CD4-positive, alpha-beta T cell (primary cell): ENCODE measurements around the gene HAPLN2. TPM values are rescaled to one million over a fixed set of nuclear protein-coding genes. Genes with fewer than 3 reads are reported as not detected.
A peak's percentile ranks its signal among the peaks of the same experiment; 100 is the strongest.

Source experiments
- ATAC-seq: fragments of 200-7000 bp; cut with Tn5 transposase; one replicate; pipeline ENCODE4 v1.10.0; 2022; ENCODE audit warnings: mild to moderate bottlenecking; ENCODE audit not compliant: poor library complexity
- CTCF ChIA-PET: fragments of 350-600 bp; sonication (Branson Sonifier 250); formaldehyde crosslinking; loops from one replicate; lab custom pipeline; 2021; ENCODE audit warnings: antibody characterized with exemption, inconsistent platforms; lab: Charles Lee
- POLR2A ChIA-PET: fragments of 350-600 bp; sonication (Branson Sonifier 250); formaldehyde crosslinking; loops from one replicate; lab custom pipeline; 2021; ENCODE audit warnings: antibody characterized with exemption, inconsistent platforms; lab: Charles Lee
- DNase-seq, 14 experiments: peaks; one replicate each; pipeline ENCODE4 v3.0.0-alpha.2; 2013 to 2020; ENCODE audit warnings: mixed read lengths in 2 of 14
- H3K27ac ChIP-seq, 2 donors: one replicate each; pipeline versions ENCODE4 v1.5.1 to v1.7.0; 2013; ENCODE audit warnings: low read length in 2 of 2, low read depth in 1 of 2, mild to moderate bottlenecking in 1 of 2
- H3K27me3 ChIP-seq, 2 experiments: 1 replicate in 1 of 2; 2 replicates in 1 of 2; pipeline versions ENCODE4 v1.6.1 to v1.7.0; 2013; ENCODE audit warnings: low read length in 2 of 2, control low read depth in 1 of 2, mild to moderate bottlenecking in 1 of 2, moderate library complexity in 1 of 2; ENCODE audit not compliant: insufficient read depth in 2 of 2, control insufficient read depth in 1 of 2
- H3K36me3 ChIP-seq: one replicate; pipeline ENCODE4 v1.6.1; 2013; ENCODE audit warnings: low read length, control low read depth; ENCODE audit not compliant: insufficient read depth
- H3K4me1 ChIP-seq: one replicate; pipeline ENCODE4 v1.6.1; 2013; ENCODE audit warnings: low read length, control low read depth; ENCODE audit not compliant: insufficient read depth
- H3K4me3 ChIP-seq: one replicate; pipeline ENCODE4 v1.5.1; 2013; ENCODE audit warnings: mild to moderate bottlenecking, low read length, moderate library complexity
- H3K9me3 ChIP-seq, 2 experiments: 1 replicate in 1 of 2; 2 replicates in 1 of 2; pipeline versions ENCODE4 v1.6.1 to v1.7.0; 2013; ENCODE audit warnings: low read length in 2 of 2, mild to moderate bottlenecking in 2 of 2, control low read depth in 1 of 2, moderate library complexity in 1 of 2; ENCODE audit not compliant: control insufficient read depth in 1 of 2, insufficient read depth in 1 of 2
- H3K27ac Mint-ChIP-seq: one replicate; pipeline ENCODE4 v1.8.0; 2020; ENCODE audit warnings: mixed read lengths
- H3K27me3 Mint-ChIP-seq: one replicate; pipeline ENCODE4 v1.8.0; 2021; ENCODE audit warnings: mixed read lengths
- H3K36me3 Mint-ChIP-seq: one replicate; pipeline ENCODE4 v1.8.0; 2021; ENCODE audit warnings: low read depth, mixed read lengths
- H3K4me1 Mint-ChIP-seq: one replicate; pipeline ENCODE4 v1.8.0; 2021; ENCODE audit warnings: low read depth, mixed read lengths
- H3K4me3 Mint-ChIP-seq: one replicate; pipeline ENCODE4 v1.8.0; 2020; ENCODE audit warnings: mild to moderate bottlenecking, mixed read lengths
- H3K9me3 Mint-ChIP-seq: one replicate; pipeline ENCODE4 v1.8.0; 2020; ENCODE audit warnings: mixed read lengths
- intact Hi-C, 2 experiments: fragments of 100-400 bp; cut with DNase I in 1 of 2; cut with micrococcal nuclease in 1 of 2; formaldehyde crosslinking; loops; one replicate each; pipeline versions ENCODE4 v1.15.1 to v1.9.0; 2023 to 2025; cut with DNase I, micrococcal nuclease
- total RNA-seq, 174 experiments: library from RNA in 2 of 174; stranded (reverse) in 2 of 174; gene quantifications; one replicate each; pipeline ENCODE4 v1.2.3 and lab custom pipeline; 2021 to 2026
- TF ChIP-seq, protein P1 (sequence below): fragments of 200-600 bp; IDR thresholded peaks from one replicate; pipeline ENCODE4 v1.8.0; 2022; ENCODE audit warnings: antibody characterized with exemption, mild to moderate bottlenecking

The HAPLN2 gene
- total RNA-seq, 2 experiments from 2014 or later, result 0.44 to 0.56 TPM

DNA sequence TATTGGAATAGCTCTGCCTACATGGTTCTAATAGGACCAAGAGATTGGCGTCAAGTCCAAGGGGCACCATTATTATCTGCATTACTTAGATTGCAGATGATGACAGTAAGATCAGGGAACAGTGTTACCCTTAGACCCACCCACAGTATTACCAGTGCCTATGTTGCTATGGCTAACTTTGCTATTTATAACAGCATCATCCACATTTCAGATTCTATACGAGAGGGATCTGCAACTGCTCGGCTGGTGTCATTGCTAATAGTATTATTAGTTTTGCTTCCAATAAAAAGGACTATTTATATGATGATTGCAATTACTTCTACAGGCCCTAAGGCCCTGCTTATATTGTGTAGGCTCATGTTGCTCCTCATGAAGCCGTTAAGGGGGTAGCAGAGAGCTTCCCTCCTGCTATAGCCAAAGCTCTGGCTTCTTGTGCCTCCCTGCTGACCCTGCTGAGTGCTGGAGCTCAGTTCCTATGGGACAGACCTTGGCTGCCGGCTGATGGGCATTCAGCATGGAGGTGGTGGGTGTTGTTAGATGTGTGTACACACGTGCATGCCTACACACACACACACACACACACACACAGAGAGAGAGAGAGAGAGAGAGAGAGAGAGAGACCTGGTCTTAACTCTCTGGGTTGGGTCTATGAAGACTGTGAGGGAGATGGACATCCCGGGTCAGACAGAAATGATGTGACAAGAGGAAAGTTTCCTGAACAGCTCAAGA lies 24.0 kb downstream of the HAPLN2 start:
- ChIA-PET CTCF (interaction anchor here (1.1 to 1.7 kb wide), 2 partner anchors 16 kb away, joined by 4 to 8 read pairs; no protein-coding TSS in a partner anchor), POLR2A (interaction anchor here (0.6 to 1.0 kb wide), 2 partner anchors 19 to 42 kb away, joined by 3 read pairs; no protein-coding TSS in a partner anchor)
- H3K27me3 ChIP-seq, result peaks cover 79 to 93% of the 10 kb centered on the region in 2 experiments
- no peak overlapping the region for H3K27ac ChIP-seq
- intact Hi-C loops, result no loop called here
- peaks cover 0 to 20% of the 10 kb centered on the region in 2 experiments for H3K9me3 ChIP-seq
- H3K36me3 ChIP-seq, result no peaks in the 10 kb centered on the region
- TF ChIP-seq, protein P1, sequence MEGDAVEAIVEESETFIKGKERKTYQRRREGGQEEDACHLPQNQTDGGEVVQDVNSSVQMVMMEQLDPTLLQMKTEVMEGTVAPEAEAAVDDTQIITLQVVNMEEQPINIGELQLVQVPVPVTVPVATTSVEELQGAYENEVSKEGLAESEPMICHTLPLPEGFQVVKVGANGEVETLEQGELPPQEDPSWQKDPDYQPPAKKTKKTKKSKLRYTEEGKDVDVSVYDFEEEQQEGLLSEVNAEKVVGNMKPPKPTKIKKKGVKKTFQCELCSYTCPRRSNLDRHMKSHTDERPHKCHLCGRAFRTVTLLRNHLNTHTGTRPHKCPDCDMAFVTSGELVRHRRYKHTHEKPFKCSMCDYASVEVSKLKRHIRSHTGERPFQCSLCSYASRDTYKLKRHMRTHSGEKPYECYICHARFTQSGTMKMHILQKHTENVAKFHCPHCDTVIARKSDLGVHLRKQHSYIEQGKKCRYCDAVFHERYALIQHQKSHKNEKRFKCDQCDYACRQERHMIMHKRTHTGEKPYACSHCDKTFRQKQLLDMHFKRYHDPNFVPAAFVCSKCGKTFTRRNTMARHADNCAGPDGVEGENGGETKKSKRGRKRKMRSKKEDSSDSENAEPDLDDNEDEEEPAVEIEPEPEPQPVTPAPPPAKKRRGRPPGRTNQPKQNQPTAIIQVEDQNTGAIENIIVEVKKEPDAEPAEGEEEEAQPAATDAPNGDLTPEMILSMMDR, result no peak
- no peak overlapping the region for H3K4me3 ChIP-seq
- Mint-ChIP-seq H3K27me3 (peaks cover 88% of the 10 kb centered on the region), H3K4me1 (peaks cover 28% of the 10 kb centered on the region), H3K27ac (no peak overlapping the region), H3K9me3 (no peaks in the 10 kb centered on the region), H3K36me3 (no peaks in the 10 kb centered on the region), H3K4me3 (peak overlapping the region; percentile 56)
- DNase-seq (no peak), ATAC-seq (no peak)
- H3K4me1 ChIP-seq, result peaks cover 29% of the 10 kb centered on the region

DNA sequence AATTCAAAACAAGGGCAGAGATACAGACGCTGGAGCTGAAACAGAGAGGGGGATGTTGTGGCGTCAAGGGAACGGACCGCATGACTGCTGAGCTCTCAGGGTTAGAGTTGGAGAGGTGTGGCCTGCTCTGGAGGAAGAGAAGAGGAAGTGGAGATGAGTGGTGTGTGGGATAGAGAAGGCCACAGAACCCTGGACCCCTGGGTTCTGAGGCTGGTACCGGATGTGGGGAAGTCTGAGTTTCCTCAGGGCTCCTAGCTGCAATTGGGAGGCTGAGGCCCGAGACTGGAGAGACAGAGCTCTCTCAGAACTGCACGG lies 24.5 kb downstream of the HAPLN2 start:
- Histone ChIP-seq H3K4me3 (no peak overlapping the region), H3K36me3 (no peaks in the 10 kb centered on the region), H3K27me3 (peaks cover 74 to 91% of the 10 kb centered on the region in 2 experiments), H3K27ac (no peak overlapping the region), H3K4me1 (peaks cover 29% of the 10 kb centered on the region), H3K9me3 (peaks cover 0 to 17% of the 10 kb centered on the region in 2 experiments)
- Mint-ChIP-seq H3K27me3 (peaks cover 88% of the 10 kb centered on the region), H3K36me3 (no peaks in the 10 kb centered on the region), H3K27ac (no peak overlapping the region), H3K4me3 (peak overlapping the region; percentile 0), H3K4me1 (peaks cover 28% of the 10 kb centered on the region), H3K9me3 (no peaks in the 10 kb centered on the region)
- DNase-seq (peak in 5 of 14 experiments; percentile 15 to 55 (median 45)), ATAC-seq (peak; percentile 86)
- CTCF ChIA-PET, result interaction anchor here (1.1 to 1.7 kb wide), 2 partner anchors 16 kb away, joined by 4 to 8 read pairs; no protein-coding TSS in a partner anchor
- POLR2A ChIA-PET, result interaction anchor here (1.0 kb wide), 1 partner anchor 18 kb away, joined by 3 read pairs; no protein-coding TSS in a partner anchor
- intact Hi-C loops, result no loop called here
- TF ChIP-seq, protein P1, result no peak

DNA sequence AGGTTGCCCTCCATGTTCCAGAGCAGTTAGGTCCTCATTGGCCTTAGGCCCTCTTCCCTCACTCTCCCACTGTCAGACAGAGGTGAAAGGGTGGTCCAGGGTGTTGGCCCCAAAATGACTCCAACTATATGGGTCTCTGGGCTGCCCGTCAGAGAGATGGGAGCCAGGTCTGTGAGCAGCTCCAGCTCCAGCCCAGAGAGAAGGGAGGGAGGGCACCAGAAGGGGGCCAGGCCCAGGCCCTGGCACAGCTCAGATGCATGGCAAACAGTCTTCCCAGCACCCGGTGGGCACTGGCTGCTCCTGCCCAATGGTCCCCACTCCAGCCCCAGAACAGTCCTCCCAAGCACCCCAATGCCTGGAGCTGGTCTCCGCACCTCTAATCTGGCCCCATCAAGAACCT lies 24.9 kb downstream of the HAPLN2 start:
- Histone ChIP-seq H3K27me3 (peaks cover 70 to 87% of the 10 kb centered on the region in 2 experiments), H3K9me3 (peaks cover 0 to 17% of the 10 kb centered on the region in 2 experiments), H3K36me3 (no peaks in the 10 kb centered on the region), H3K4me3 (no peak overlapping the region), H3K4me1 (peaks cover 29% of the 10 kb centered on the region), H3K27ac (no peak overlapping the region)
- TF ChIP-seq, protein P1, result no peak
- Mint-ChIP-seq H3K4me1 (peaks cover 28% of the 10 kb centered on the region), H3K36me3 (no peaks in the 10 kb centered on the region), H3K27ac (no peak overlapping the region), H3K9me3 (no peaks in the 10 kb centered on the region), H3K27me3 (peaks cover 88% of the 10 kb centered on the region), H3K4me3 (no peak overlapping the region)
- ChIA-PET POLR2A (no interaction called here), CTCF (interaction anchor here (1.1 to 1.7 kb wide), 2 partner anchors 15 to 17 kb away, joined by 4 to 8 read pairs; no protein-coding TSS in a partner anchor)
- DNase-seq, result no peak
- no peak for ATAC-seq
- intact Hi-C loops, result no loop called here
